ENCODE data around the gene KCNQ1. TPM values are rescaled to one million over a fixed set of nuclear protein-coding genes. Genes with fewer than 3 reads are reported as not detected.

KCNQ1 gene
- total and polyA plus RNA-seq, 9 donors: 1.4 to 17.2 (median 3.8) TPM

DNA sequence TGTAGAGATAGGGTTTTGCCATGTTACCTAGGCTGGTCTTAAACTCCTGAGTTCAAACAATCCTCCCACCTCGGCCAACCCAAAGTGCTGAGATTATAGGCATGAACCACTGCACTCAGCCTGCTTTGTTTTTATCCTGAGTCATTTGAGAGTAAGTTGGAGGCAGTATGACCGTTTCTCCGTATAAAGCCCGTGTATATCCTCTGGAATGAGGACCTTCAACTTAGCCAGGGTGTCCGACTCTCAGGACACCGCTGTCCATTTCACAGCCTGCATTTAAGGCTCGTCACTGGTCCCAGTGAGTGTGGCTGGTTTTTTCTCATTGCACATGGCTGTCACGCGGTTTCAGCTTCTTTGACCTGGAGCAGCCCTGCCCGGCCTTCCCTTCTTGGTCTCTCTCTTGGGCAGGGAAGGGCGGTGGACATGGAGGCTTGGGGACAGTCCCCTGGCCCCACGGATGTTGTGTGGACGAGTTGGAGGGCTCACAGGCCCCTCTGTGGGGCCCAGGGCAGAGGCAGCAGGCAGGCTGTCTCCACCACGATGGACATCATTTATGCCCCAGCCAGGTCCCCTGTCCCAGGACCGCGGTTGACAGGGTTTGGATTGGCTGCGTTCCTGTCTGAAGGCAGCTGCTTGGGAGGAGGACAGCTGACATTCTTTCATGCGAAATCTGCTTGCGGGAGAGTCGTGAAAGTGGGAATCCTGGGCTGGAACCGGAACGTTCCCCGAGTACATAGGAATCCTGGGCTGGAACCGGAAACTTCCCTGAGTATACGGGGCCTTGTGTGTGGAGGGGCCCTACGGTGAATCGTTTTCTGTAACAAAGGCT lies 93.3 kb downstream of the KCNQ1 start:
- 68 to 76% (median 76%) methylated on average over 27 of the region's 27 CpGs for WGBS, 3 donors

GRCh38 chr11:2538951-2539350 lies 94.1 kb downstream of the KCNQ1 start:
- intact Hi-C loops (cut with DNase I): loop anchor here in 2 of 4 donors (10.0 kb wide), 2 partner anchors 156 to 556 kb away; partner anchors contain the start of gene KCNQ1OT1 (in 2 of the 2)
- no peaks in the 10 kb centered on the region for H3K27me3 ChIP-seq
- H3K4me1 ChIP-seq (ENCODE audit: insufficient read depth): no peaks in the 10 kb centered on the region
- no peak overlapping the region for H3K27ac ChIP-seq
- TF ChIP-seq EP300 (IDR thresholded peaks at IDR 0.05) (no peak), CTCF (IDR thresholded peaks at IDR 0.05) (no peak), POLR2A (IDR thresholded peaks at IDR 0.05) (no peak)
- no peak overlapping the region for H3K4me3 ChIP-seq
- no peaks in the 10 kb centered on the region for H3K9me3 ChIP-seq
- WGBS, 3 donors: 94 to 95% (median 94%) methylated on average over 12 of the region's 12 CpGs
- DNase-seq: peak in 2 of 5 donors; percentile 11 to 21
- no peaks in the 10 kb centered on the region for H3K36me3 ChIP-seq

More for the DNA sequence above, 93.3 kb downstream of the KCNQ1 start:
- H3K4me3 ChIP-seq: no peak overlapping the region
- TF ChIP-seq EP300 (IDR thresholded peaks at IDR 0.05): no peak
- TF ChIP-seq POLR2A (IDR thresholded peaks at IDR 0.05): no peak
- TF ChIP-seq CTCF (IDR thresholded peaks at IDR 0.05): no peak
- H3K27me3 ChIP-seq: no peaks in the 10 kb centered on the region
- H3K27ac ChIP-seq: no peak overlapping the region
- intact Hi-C loops (cut with DNase I): loop anchor here in 2 of 4 donors (10.0 kb wide), 2 partner anchors 157 to 557 kb away; partner anchors contain the start of gene KCNQ1OT1 (in 2 of the 2)
- no peaks in the 10 kb centered on the region for H3K9me3 ChIP-seq
- peaks cover 4% of the 10 kb centered on the region for H3K4me1 ChIP-seq (ENCODE audit: insufficient read depth)
- H3K36me3 ChIP-seq: no peaks in the 10 kb centered on the region
- DNase-seq: peak in 2 of 5 donors; percentile 11 to 24

DNA sequence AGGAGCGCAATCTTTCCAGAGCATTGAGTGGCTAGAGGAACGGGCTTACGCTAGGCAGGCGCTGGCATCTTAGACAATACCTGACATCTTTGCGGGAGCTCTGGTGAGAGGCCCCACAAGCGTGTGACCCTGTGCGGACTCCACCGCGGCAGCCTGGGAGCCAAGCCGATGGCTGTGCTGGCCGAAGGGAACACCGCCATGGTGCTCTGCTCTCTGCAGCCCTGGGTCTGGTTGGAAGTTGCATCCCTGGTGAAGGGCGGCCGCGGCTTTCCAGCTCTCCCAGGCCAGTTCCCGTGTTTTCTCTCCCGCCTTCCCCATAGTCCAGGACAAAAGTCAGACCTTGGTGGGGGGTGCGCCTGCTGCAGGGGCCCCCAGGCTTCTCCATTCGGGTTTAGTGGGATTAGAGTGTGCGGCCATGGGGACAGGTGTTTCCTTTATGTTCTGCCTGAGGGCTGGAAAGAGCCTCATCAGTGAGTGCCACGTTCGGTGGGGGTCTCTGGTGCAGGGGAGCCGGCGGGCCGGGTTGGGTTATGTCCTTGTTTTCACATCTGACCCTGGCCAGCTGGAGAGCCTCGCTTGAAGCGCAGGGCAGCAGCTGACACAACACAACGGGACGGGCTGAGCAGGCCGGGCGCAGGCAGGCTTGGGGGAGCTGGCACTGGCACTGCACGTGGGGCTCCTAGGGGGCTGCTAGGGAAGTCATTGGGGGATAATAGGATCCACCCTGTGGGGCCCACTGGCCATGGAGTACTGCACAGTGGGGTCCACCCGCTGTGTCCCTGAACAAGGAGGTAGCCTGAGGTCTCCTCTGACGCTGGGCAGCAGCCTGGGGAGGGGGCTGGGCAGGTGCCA lies 94.8 kb downstream of the KCNQ1 start:
- intact Hi-C loops (cut with DNase I): loop anchor here in 2 of 4 donors (10.0 kb wide), 2 partner anchors 155 to 555 kb away; partner anchors contain the start of gene KCNQ1OT1 (in 2 of the 2)
- H3K4me1 ChIP-seq (ENCODE audit: insufficient read depth): no peaks in the 10 kb centered on the region
- 85 to 91% (median 87%) methylated on average over 34 of the region's 34 CpGs for WGBS, 3 donors
- no peaks in the 10 kb centered on the region for H3K9me3 ChIP-seq
- peak in 3 of 5 donors; percentile 12 to 26 (median 16) for DNase-seq
- no peak overlapping the region for H3K27ac ChIP-seq
- H3K4me3 ChIP-seq: no peak overlapping the region
- no peaks in the 10 kb centered on the region for H3K27me3 ChIP-seq
- no peak for TF ChIP-seq CTCF (IDR thresholded peaks at IDR 0.05)
- TF ChIP-seq EP300 (IDR thresholded peaks at IDR 0.05): no peak
- TF ChIP-seq POLR2A (IDR thresholded peaks at IDR 0.05): no peak
- H3K36me3 ChIP-seq: no peaks in the 10 kb centered on the region

DNA sequence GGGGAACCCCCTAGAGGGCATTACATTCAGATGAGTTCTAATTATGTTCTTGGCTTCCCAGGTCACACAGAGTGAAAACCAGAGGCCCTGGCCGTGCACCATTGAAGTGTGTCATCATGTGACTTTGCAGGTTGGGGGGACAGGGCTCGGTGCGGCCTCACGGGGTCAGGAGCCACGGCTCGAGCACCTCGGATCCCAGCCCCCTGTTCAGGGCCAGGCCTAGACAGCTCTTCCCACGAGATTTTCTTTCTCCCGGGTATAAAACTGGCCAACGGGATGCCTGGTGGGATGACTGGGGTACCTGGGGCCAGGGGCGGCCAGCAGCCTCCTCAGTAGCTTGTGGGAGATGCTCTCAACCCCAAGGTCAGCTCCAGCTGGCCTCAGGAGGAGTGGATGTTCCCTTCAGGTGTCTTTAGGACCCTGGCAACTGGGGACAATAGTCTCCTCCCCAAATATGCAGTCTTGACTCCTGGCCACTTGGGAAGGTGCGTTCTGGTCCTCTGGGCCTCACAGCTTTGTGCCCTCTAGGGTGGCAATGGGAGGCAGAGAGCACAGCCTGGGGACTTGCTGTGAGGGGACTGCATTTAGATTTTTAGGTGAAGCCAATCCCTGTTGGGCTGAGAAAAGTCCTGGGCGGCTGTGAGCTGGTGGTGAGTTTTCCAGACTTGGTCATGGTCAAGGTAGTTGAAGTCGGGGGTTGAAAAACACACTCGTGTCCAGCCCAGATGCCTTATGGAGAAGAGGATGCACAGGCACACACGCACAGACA lies 95.6 kb downstream of the KCNQ1 start:
- no peak for TF ChIP-seq CTCF (IDR thresholded peaks at IDR 0.05)

More for the DNA sequence above, 95.6 kb downstream of the KCNQ1 start:
- peak in 3 of 5 donors; percentile 11 to 29 (median 12) for DNase-seq
- H3K27ac ChIP-seq: no peak overlapping the region
- H3K9me3 ChIP-seq: no peaks in the 10 kb centered on the region
- no peak overlapping the region for H3K4me3 ChIP-seq
- 81 to 89% (median 88%) methylated on average over 16 of the region's 16 CpGs for WGBS, 3 donors
- H3K27me3 ChIP-seq: no peaks in the 10 kb centered on the region
- H3K36me3 ChIP-seq: no peaks in the 10 kb centered on the region
- H3K4me1 ChIP-seq (ENCODE audit: insufficient read depth): no peaks in the 10 kb centered on the region
- intact Hi-C loops (cut with DNase I): no loop called here
